GM12878 (cell line): ENCODE data around the gene DRD2.

Experiments used
- BCL11A ChIP-seq: IDR thresholded peaks from 2 replicates; pipeline ENCODE4 v1.6.1; 2011; ENCODE audit warnings: low read depth, low read length
- BCL3 ChIP-seq: IDR thresholded peaks from 2 replicates; pipeline ENCODE4 v1.6.1; 2011; ENCODE audit warnings: borderline replicate concordance, low read depth, mild to moderate bottlenecking, moderate library complexity, low read length; ENCODE audit not compliant: insufficient read depth, poor library complexity, severe bottlenecking
- CREB1 ChIP-seq: IDR thresholded peaks from 2 replicates; pipeline ENCODE4 v1.6.1; 2012; ENCODE audit warnings: low read depth, mild to moderate bottlenecking, inconsistent platforms
- CTCF ChIP-seq, 3 experiments: IDR thresholded peaks in 2 of 3; conservative IDR thresholded peaks in 1 of 3; 2 replicates each; pipeline ENCODE4 v1.5.1; 2011; ENCODE audit warnings: low read depth in 3 of 3, low read length in 3 of 3, mild to moderate bottlenecking in 3 of 3, control low read depth in 2 of 3, moderate library complexity in 2 of 3, inconsistent platforms in 1 of 3, mixed read lengths in 1 of 3; ENCODE audit not compliant: control insufficient read depth in 2 of 3, insufficient read depth in 1 of 3; ENCODE audit errors: extremely low read depth in 1 of 3
- EGR1 ChIP-seq, 2 experiments: IDR thresholded peaks; 1 replicate in 1 of 2; 2 replicates in 1 of 2; pipeline ENCODE4 v1.6.1; 2011 to 2012; ENCODE audit warnings: low read depth in 2 of 2, low read length in 2 of 2, borderline replicate concordance in 1 of 2, mild to moderate bottlenecking in 1 of 2, moderate library complexity in 1 of 2
- GABPA ChIP-seq: IDR thresholded peaks from 2 replicates; pipeline ENCODE4 v1.6.1; 2014; ENCODE audit warnings: antibody characterized with exemption, low read depth, mild to moderate bottlenecking, inconsistent platforms
- POLR2A ChIP-seq: IDR thresholded peaks from 2 replicates; pipeline ENCODE4 v1.6.1; 2011; ENCODE audit warnings: low read depth, mild to moderate bottlenecking, low read length
- USF2 ChIP-seq: IDR thresholded peaks from 2 replicates; pipeline ENCODE4 v1.6.1; 2011; ENCODE audit warnings: low read depth, low read length, improper control_type of control experiment, borderline replicate concordance
- ZBED1 ChIP-seq: IDR thresholded peaks from 2 replicates; pipeline ENCODE4 v1.6.1; 2016; ENCODE audit warnings: borderline replicate concordance
- ZBTB33 ChIP-seq: fragments of 450-650 bp; IDR thresholded peaks from 2 replicates; pipeline ENCODE4 v1.6.1; 2017; ENCODE audit warnings: mild to moderate bottlenecking

GRCh38 chr11:113514856-113515255, 39.7 kb upstream of the DRD2 start:
- TF ChIP-seq CREB1, result no peak
- no peak for TF ChIP-seq EGR1 (IDR thresholded peaks at IDR 0.05; ENCODE audit: borderline replicate concordance in 1 of 2, low read depth in 2 of 2, low read length in 2 of 2)
- TF ChIP-seq BCL3, result no peak
- no peak for TF ChIP-seq BCL11A
- no peak for TF ChIP-seq USF2
- no peak for TF ChIP-seq POLR2A
- no peak for TF ChIP-seq ZBED1
- TF ChIP-seq GABPA, result no peak
- TF ChIP-seq ZBTB33, result no peak
- TF ChIP-seq CTCF (IDR thresholded peaks at IDR 0.05 in 2 of 3, conservative IDR thresholded peaks at IDR 0.05 in 1 of 3; ENCODE audit: control insufficient read depth in 2 of 3, extremely low read depth in 1 of 3, insufficient read depth in 1 of 3, low read depth in 3 of 3, low read length in 3 of 3), result no peak
